HUES48 (cell line): ENCODE data around the gene APOC4.

Experiments used
- H3K27ac ChIP-seq: one replicate; pipeline ENCODE4 v1.7.0; 2013; ENCODE audit warnings: low read depth, low read length, inconsistent platforms
- H3K27me3 ChIP-seq: 2 replicates; pipeline ENCODE4 v1.6.1; 2013; ENCODE audit warnings: mild to moderate bottlenecking, low read length; ENCODE audit not compliant: control insufficient read depth, insufficient read depth
- H3K36me3 ChIP-seq: 2 replicates; pipeline ENCODE4 v1.6.1; 2013; ENCODE audit warnings: low read length; ENCODE audit not compliant: control insufficient read depth, insufficient read depth
- H3K4me1 ChIP-seq: 2 replicates; pipeline ENCODE4 v1.6.1; 2013; ENCODE audit warnings: mild to moderate bottlenecking, low read length; ENCODE audit not compliant: control insufficient read depth, insufficient read depth
- H3K4me3 ChIP-seq: 2 replicates; pipeline ENCODE4 v1.5.1; 2013; ENCODE audit warnings: mild to moderate bottlenecking, low read depth, low read length
- H3K9ac ChIP-seq: 2 replicates; pipeline ENCODE4 v1.6.1; 2013; ENCODE audit warnings: mild to moderate bottlenecking, low read depth, low read length, moderate library complexity
- H3K9me3 ChIP-seq: 2 replicates; pipeline ENCODE4 v1.6.1; 2013; ENCODE audit warnings: low read length; ENCODE audit not compliant: control insufficient read depth, insufficient read depth

Gene APOC4, protein sequence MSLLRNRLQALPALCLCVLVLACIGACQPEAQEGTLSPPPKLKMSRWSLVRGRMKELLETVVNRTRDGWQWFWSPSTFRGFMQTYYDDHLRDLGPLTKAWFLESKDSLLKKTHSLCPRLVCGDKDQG

DNA sequence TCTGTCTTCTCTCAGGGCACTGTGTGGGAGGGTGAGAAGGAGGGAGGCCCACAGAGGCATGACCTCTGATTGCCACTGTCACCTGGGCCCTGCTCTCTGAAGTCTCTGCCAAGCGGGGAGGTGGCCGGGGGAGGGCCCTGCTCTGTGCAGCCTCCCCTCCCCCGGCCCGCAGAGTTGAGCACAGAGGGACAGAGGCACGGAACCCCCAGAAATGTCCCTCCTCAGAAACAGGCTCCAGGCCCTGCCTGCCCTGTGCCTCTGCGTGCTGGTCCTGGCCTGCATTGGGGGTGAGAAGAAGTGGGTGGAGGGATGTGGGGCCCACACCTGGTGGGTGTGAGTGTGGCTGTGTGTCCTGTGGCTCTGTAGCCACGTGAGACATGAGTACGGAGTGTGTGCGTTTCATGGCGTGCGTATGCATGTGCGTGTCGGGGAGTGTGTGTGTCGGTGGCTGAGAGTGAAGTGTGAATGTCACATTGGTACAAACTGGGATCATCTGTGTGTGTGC lies at the start of gene APOC4:
TSS of gene APOC4 (plus strand) at position 171 of the 505 bp plus-strand sequence. CDS start at position 212, 41 bp downstream.
- no peaks in the 10 kb centered on the region for H3K27me3 ChIP-seq
- H3K4me3 ChIP-seq, result no peak within 1 kb of the TSS
- no peaks in the 10 kb centered on the region for H3K9me3 ChIP-seq
- H3K9ac ChIP-seq, result no peak within 1 kb of the TSS
- H3K27ac ChIP-seq, result no peak within 1 kb of the TSS
- no peaks in the 10 kb centered on the region for H3K4me1 ChIP-seq
- H3K36me3 ChIP-seq, result no peaks in the 10 kb centered on the region

DNA sequence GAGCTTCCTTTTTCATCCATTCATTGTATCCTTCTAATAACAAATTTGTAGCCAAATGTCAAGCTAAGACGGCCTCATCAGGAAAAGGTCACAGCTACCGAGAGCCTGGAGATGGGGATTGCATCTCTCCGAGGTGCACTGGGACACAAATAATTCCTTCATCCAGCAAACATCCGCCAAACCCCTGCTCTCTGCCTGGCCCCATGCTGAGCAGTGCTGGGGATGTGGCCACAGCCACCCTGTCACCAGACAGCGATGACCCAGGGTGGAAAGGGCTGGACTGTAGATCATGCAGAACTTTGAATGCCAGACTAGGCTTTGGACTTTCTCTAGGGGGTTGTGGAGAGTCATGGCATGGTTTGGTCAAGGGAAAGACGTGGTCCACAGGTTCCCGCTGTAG lies 49.1 kb upstream of the APOC4 start:
- H3K27ac ChIP-seq, result no peak overlapping the region
- peaks cover 65% of the 10 kb centered on the region for H3K36me3 ChIP-seq
- H3K4me1 ChIP-seq, result 0 out of 2 replicates have a peak, but pooled peaks cover 4% of the 10 kb centered on the region
- no peaks in the 10 kb centered on the region for H3K27me3 ChIP-seq
- no peaks in the 10 kb centered on the region for H3K9me3 ChIP-seq
- 0 out of 2 replicates have a peak overlapping the region, but pooled peaks have one; percentile 4 for H3K9ac ChIP-seq
- peak overlapping the region; percentile 91; the same call in 1 of the 2 replicates for H3K4me3 ChIP-seq

DNA sequence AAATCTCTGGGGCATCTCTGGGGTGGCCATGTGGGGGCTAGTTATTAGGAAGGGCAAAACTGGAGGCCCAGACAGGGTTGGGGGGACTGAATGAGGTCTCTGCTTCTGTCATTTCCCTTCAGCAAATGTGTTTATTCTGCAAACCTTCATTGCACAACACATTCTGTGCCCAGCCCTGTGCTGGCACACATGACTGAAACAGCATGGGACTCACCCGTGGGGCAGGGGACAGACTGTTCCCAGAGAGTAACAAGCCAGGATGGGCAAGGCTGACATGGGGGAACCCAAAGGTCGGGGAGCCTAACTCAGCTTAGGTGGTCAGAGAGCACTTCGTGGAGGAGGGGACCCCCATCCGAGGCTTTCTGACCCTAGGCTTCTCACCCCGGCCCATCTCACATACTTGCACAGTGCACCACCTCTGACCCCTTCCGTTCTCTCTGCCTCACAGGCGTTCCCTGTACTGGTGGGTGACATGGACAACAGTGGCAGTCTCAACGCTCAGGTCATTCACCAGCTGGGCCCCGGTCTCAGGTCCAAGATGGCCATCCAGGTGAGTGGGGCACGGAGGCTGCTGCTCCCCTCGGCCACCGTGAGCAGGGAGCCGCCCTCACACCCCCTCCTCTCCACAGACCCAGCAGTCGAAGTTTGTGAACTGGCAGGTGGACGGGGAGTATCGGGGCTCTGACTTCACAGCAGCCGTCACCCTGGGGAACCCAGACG lies 48.5 kb upstream of the APOC4 start:
- no peak overlapping the region for H3K9ac ChIP-seq
- H3K27ac ChIP-seq, result no peak overlapping the region
- peaks cover 65% of the 10 kb centered on the region for H3K36me3 ChIP-seq
- 0 out of 2 replicates have a peak, but pooled peaks cover 4% of the 10 kb centered on the region for H3K4me1 ChIP-seq
- H3K4me3 ChIP-seq, result no peak overlapping the region
- H3K27me3 ChIP-seq, result no peaks in the 10 kb centered on the region
- no peaks in the 10 kb centered on the region for H3K9me3 ChIP-seq

DNA sequence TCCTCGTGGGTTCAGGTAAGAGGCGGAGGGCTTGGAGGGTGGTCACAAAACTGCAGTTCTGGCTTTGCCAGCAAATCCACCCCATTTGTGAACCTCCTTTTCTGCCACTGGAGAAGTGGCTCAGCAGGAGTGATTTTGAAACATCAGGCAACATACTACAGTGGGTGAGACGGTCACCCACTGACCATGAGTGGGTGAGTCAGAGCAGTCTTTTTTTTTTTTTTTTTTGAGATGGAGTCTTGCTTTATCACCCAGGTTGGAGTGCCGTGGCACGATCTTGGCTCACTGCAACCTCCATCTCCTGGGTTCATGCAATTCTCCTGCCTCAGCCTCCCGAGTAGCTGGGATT lies 48.0 kb upstream of the APOC4 start:
- Histone ChIP-seq H3K4me3 (no peak overlapping the region), H3K36me3 (peaks cover 65% of the 10 kb centered on the region), H3K27ac (no peak overlapping the region), H3K9ac (no peak overlapping the region), H3K9me3 (no peaks in the 10 kb centered on the region), H3K4me1 (0 out of 2 replicates have a peak, but pooled peaks cover 4% of the 10 kb centered on the region), H3K27me3 (no peaks in the 10 kb centered on the region)

DNA sequence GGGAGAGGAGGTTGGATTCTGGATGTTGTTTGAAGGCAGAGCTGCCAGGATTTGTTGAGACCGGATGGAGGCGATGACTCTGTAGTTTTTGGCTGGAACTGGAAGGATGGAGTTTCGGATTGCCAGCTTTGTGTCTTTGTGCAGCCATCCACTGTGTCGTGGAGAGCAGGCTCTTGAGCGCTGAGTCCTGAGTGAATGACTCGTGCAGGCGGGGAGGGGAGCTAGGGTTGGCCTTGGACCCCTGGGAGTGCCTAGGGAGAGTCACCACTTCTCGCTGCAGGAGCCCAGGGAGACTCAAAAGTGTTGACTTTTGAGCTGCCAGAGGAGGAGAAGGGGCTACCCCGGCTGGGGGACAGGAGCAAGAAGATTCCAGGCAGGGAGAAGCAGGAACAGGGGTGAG lies 47.1 kb upstream of the APOC4 start:
- Histone ChIP-seq H3K4me3 (no peak overlapping the region), H3K27ac (no peak overlapping the region), H3K36me3 (peaks cover 74% of the 10 kb centered on the region), H3K27me3 (no peaks in the 10 kb centered on the region), H3K9ac (no peak overlapping the region), H3K4me1 (0 out of 2 replicates have a peak, but pooled peaks cover 4% of the 10 kb centered on the region), H3K9me3 (no peaks in the 10 kb centered on the region)

DNA sequence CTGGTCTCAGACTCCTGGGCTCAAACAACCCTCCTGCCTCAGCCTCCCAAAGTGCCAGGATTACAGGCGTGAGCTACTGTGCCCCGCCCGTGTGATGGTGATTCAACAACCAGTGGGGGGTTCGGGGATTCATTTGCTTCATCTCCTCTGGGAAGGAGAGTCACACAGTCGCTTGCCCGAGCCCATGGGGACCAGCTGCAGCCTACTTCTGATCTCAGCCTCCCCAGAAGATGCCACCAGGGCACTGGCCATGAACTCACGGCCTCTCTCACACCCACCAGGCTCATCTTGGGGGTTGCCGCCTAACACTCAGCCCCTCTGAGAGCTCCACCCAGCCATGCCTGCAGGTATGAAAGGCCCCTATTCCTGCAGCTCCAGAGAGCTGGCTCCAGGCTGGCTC lies 44.2 kb upstream of the APOC4 start:
- no peak overlapping the region for H3K27ac ChIP-seq
- peaks cover 94% of the 10 kb centered on the region for H3K36me3 ChIP-seq
- H3K27me3 ChIP-seq, result no peaks in the 10 kb centered on the region
- H3K4me3 ChIP-seq, result no peak overlapping the region
- H3K4me1 ChIP-seq, result no peaks in the 10 kb centered on the region
- no peaks in the 10 kb centered on the region for H3K9me3 ChIP-seq
- no peak overlapping the region for H3K9ac ChIP-seq

DNA sequence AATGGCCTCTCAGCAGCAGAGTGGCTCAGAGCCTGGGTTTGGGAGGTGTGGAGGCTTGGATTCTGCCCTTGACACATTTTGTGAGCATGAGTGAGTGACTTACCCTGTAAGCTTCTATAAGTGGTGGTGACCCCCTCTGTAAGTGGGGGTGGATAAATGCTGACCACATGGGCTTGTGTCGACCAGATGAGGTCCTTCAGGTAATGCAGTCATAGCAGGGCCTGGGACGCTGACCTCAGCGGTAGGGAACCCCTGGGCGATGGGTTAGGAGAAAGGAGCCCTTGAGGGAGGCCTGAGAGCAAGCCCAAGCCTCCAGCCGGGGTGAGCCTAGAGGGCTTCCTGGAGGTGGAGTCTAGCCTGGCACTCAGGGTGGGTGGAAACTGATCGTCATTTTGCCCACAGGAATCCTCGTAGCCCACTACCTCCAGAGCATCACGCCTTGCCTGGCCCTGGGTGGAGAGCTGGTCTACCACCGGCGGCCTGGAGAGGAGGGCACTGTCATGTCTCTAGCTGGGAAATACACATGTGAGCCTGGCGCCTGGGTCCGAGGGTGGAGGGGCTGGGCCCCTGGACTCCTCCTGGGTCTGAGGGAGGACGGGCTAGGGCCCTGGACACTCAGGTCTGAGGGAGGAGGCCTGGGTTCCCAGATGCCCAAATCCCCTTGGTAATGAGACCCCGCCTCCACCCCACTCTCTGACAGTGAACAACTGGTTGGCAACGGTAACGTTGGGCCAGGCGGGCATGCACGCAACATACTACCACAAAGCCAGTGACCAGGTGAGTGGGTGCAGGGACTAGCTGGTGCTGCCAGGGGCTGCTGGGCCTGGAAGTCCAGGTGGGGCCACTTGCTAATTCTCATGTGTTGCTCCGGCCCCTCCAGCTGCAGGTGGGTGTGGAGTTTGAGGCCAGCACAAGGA lies 41.5 kb upstream of the APOC4 start:
- Histone ChIP-seq H3K9ac (no peak overlapping the region), H3K36me3 (peaks cover 72% of the 10 kb centered on the region), H3K9me3 (no peaks in the 10 kb centered on the region), H3K27me3 (no peaks in the 10 kb centered on the region), H3K27ac (no peak overlapping the region), H3K4me1 (peaks cover 5% of the 10 kb centered on the region; the same call in 1 of the 2 replicates), H3K4me3 (no peak overlapping the region)

DNA sequence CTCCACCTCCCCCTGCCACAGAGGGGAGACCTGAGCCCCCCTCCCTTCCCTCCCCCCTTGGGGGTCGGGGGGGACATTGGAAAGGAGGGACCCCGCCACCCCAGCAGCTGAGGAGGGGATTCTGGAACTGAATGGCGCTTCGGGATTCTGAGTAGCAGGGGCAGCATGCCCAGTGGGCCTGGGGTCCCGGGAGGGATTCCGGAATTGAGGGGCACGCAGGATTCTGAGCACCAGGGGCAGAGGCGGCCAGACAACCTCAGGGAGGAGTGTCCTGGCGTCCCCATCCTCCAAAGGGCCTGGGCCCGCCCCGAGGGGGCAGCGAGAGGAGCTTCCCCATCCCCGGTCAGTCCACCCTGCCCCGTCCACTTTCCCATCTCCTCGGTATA lies 38.8 kb upstream of the APOC4 start:
- Histone ChIP-seq H3K27me3 (no peaks in the 10 kb centered on the region), H3K36me3 (peaks cover 60% of the 10 kb centered on the region), H3K9me3 (no peaks in the 10 kb centered on the region), H3K9ac (no peak overlapping the region), H3K4me3 (no peak overlapping the region), H3K27ac (no peak overlapping the region), H3K4me1 (peaks cover 5% of the 10 kb centered on the region; the same call in 1 of the 2 replicates)

DNA sequence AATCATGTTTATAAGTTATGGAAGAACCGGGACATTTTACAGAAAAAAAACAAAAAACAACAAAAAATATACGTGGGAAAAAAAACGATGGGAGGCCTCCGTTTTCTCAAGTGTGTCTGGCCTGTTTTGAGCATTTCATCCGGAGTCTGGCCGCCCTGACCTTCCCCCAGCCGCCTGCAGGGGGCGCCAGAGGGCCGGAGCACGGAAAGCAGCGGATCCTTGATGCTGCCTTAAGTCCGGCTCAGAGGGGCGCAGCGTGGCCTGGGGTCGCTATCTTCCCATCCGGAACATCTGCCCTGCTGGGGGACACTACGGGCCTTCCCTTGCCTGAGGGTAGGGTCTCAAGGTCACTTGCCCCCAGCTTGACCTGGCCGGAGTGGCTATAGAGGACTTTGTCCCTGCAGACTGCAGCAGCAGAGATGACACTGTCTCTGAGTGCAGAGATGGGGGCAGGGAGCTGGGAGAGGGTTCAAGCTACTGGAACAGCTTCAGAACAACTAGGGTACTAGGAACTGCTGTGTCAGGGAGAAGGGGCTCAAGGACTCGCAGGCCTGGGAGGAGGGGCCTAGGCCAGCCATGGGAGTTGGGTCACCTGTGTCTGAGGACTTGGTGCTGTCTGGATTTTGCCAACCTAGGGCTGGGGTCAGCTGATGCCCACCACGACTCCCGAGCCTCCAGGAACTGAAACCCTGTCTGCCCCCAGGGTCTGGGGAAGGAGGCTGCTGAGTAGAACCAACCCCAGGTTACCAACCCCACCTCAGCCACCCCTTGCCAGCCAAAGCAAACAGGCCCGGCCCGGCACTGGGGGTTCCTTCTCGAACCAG lies 38.2 kb upstream of the APOC4 start:
- peaks cover 5% of the 10 kb centered on the region; the same call in 1 of the 2 replicates for H3K4me1 ChIP-seq
- no peak overlapping the region for H3K9ac ChIP-seq
- no peaks in the 10 kb centered on the region for H3K9me3 ChIP-seq
- peaks cover 61% of the 10 kb centered on the region for H3K36me3 ChIP-seq
- no peak overlapping the region for H3K4me3 ChIP-seq
- H3K27me3 ChIP-seq, result no peaks in the 10 kb centered on the region
- peak overlapping the region; percentile 60 for H3K27ac ChIP-seq

DNA sequence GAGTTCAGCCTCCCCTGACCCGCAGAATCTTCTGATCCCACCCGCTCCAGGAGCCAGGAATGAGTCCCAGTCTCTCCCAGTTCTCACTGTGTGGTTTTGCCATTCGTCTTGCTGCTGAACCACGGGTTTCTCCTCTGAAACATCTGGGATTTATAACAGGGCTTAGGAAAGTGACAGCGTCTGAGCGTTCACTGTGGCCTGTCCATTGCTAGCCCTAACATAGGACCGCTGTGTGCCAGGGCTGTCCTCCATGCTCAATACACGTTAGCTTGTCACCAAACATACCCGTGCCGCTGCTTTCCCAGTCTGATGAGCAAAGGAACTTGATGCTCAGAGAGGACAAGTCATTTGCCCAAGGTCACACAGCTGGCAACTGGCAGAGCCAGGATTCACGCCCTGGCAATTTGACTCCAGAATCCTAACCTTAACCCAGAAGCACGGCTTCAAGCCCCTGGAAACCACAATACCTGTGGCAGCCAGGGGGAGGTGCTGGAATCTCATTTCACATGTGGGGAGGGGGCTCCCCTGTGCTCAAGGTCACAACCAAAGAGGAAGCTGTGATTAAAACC lies 37.5 kb upstream of the APOC4 start:
- Histone ChIP-seq H3K36me3 (peaks cover 56% of the 10 kb centered on the region), H3K9me3 (no peaks in the 10 kb centered on the region), H3K4me1 (peaks cover 5% of the 10 kb centered on the region; the same call in 1 of the 2 replicates), H3K27me3 (no peaks in the 10 kb centered on the region), H3K4me3 (no peak overlapping the region), H3K9ac (peak overlapping the region; percentile 4; the same call in 1 of the 2 replicates), H3K27ac (no peak overlapping the region)
